GM04504 (cell line): ENCODE measurements around the gene FOXP1.

ENCODE experiments used
- DNase-seq: peaks from one replicate; pipeline ENCODE4 v3.0.0-alpha.2; 2012; ENCODE audit warnings: low read depth

Gene FOXP1

GRCh38 chr3:71564361-71564760, 19.2 kb downstream of the FOXP1 start:
- DNase-seq, result no peak

- DNase-seq, result no peak
Observed at GRCh38 chr3:71563827-71564226, 19.7 kb downstream of the FOXP1 start.

GRCh38 chr3:71562938-71563337, 20.6 kb downstream of the FOXP1 start:
- no peak for DNase-seq

GRCh38 chr3:71560665-71561064, 22.9 kb downstream of the FOXP1 start:
- no peak for DNase-seq

- no peak for DNase-seq
Observed at GRCh38 chr3:71559578-71560162, 23.9 kb downstream of the FOXP1 start.

GRCh38 chr3:71559021-71559420, 24.5 kb downstream of the FOXP1 start:
- no peak for DNase-seq

GRCh38 chr3:71554649-71555048, 28.9 kb downstream of the FOXP1 start:
- no peak for DNase-seq

GRCh38 chr3:71551311-71551919, 32.1 kb downstream of the FOXP1 start:
- DNase-seq, result peak; percentile 34

GRCh38 chr3:71549951-71550350, 33.6 kb downstream of the FOXP1 start:
- DNase-seq, result no peak

GRCh38 chr3:71548705-71549384, 34.7 kb downstream of the FOXP1 start:
- DNase-seq, result no peak

- no peak for DNase-seq
Observed at GRCh38 chr3:71547249-71548198, 36.0 kb downstream of the FOXP1 start.

GRCh38 chr3:71546821-71547220, 36.7 kb downstream of the FOXP1 start:
- DNase-seq, result no peak

- no peak for DNase-seq
Observed at GRCh38 chr3:71545330-71545729, 38.2 kb downstream of the FOXP1 start.

GRCh38 chr3:71543371-71544016, 40.0 kb downstream of the FOXP1 start:
- no peak for DNase-seq

GRCh38 chr3:71542521-71543370, 40.8 kb downstream of the FOXP1 start:
- peak; percentile 92 for DNase-seq

GRCh38 chr3:71541313-71541712, 42.2 kb downstream of the FOXP1 start:
- no peak for DNase-seq

GRCh38 chr3:71537211-71537611, 46.3 kb downstream of the FOXP1 start:
- peak; percentile 89 for DNase-seq

GRCh38 chr3:71536376-71536965, 47.1 kb downstream of the FOXP1 start:
- DNase-seq, result peak; percentile 35

GRCh38 chr3:71533588-71533987, 49.9 kb downstream of the FOXP1 start:
- no peak for DNase-seq

GRCh38 chr3:71532639-71533395, 50.7 kb downstream of the FOXP1 start:
- DNase-seq, result no peak
